ENCODE measurements around the gene ZNF236.
A peak's percentile ranks its signal among the peaks of the same experiment; 100 is the strongest.
"Not testable (repeated sequence)": the region's sequence is repeated elsewhere in the genome, so short reads cannot be mapped to it uniquely, and the experiment has no call there.

Gene ZNF236

DNA sequence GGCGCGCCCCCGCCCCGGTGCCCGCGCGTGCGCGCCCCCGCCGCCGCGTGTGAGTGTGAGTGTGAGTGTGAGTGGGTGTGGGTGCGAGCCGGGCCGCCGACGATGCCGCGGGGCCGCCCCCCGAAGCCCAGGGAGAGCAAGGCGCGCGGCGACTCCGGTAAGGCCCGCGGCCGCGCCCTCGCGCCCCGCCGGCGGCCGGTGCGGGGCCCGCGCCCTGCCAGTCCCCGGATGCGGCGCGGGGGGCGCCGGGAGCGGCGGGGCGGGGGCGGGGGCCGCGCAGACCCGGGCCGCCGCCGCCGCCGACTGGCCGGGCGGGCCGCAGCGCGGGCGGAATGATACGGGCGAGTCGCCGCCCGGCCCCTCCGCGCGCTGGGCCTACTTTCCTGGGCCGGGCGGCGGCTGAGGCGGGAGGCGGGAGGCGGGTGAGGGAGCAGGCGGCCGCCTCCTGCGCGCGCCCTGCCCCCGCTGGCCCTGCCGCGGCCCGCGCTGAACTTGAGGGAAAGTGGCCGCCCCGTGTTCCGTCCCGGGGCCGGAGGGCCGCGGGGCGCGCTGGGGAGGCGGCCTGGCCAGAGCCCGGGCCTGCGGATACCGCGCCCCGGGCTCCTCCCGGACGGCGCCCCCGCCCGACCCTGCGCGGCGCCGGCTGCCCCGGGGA is at the start of gene ZNF236:
TSS of gene ZNF236 (plus strand) at position 52 of the 655 bp plus-strand sequence. CDS start at position 103, 51 bp downstream.
- DNase-seq = peak; percentile 85

DNA sequence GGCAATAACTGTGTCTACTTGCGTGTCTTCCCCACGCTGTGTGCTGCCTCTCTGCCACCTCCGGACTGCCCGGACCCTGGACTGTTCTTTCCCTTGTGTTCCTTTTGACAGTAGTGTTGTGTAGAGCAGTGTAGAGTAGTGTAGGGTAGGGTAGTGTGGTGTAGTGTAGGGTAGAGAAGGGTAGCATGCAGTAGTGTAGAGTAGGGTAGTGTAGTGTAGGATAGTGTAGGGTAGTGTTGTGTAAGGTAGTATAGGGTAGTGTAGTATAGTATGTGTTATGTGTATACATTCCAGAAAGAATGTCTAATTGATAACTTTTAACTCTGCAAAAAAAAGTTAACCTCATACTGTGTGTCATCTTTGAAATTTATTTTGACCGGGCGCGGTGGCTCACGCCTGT is 49.7 kb upstream of the ZNF236 start:
- no peak for DNase-seq

DNA sequence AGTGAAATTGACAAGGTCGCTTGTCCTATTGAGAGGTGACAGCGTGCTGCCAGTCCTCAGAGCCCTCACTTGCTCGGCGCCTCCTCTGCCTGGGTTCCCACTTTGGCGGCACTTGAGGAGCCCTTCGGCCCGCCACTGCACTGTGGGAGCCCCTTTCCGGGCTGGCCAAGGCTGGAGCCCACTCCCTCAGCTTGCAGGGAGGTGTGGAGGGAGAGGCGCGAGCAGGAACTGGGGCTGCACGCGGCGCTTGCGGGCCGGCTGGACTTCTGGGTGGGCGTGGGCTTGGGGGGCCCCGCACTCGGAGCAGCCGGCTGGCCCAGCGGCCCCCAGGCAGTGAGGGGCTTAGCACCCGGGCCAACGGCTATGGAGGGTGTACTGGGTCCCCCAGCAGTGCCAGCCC is 45.3 kb upstream of the ZNF236 start:
- not testable (repeated sequence) for DNase-seq

DNA sequence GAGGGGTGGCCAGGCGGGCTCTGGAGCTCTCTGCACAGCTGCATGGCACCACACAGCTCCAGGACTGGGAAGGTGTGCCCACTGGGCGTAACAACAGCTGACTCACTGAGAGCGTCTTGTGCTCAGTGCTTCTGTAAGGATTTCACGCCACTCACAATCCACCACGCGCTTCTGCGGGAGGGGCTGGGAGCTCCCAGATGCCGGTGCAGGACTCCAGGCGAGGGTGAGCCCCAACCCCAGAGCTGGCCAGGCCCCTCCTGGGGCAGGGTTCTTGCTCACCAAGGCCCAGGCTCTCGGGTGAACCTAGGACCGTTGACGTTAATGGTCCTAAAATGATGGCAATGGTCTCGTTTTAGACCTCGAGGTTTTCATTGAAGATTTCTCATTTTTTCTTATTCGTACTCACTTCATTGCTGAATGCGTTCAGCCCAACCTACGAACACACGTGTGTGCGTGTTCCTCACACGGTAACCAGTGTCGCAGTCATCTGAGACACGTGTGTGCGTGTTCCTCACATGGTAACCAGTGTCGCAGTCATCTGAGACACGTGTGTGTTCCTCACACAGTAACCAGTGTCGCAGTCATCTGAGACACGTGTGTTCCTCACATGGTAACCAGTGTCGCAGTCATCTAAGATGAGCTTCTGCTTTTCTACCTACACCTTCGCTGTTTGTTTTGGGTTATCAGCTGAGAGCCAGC is 38.4 kb upstream of the ZNF236 start:
- no peak for DNase-seq

DNA sequence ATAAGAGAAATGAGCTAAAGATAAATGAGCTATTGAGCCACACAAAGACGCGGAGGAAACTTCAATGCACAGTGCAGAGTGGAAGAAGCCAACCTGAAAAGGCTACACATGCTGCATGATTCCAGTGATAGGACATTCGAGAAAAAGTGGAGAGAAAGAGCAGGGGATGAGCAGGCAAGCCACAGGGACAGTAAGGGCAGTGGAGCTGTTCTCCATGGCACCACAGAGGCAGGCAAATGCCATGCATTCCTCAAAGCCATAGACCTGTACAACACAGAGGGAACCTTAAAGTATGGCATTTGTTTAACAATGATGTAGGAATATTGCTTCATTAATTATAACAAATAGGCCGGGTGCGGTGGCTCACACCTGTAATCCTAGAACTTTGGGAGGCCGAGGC is 36.5 kb upstream of the ZNF236 start:
- no peak for DNase-seq

DNA sequence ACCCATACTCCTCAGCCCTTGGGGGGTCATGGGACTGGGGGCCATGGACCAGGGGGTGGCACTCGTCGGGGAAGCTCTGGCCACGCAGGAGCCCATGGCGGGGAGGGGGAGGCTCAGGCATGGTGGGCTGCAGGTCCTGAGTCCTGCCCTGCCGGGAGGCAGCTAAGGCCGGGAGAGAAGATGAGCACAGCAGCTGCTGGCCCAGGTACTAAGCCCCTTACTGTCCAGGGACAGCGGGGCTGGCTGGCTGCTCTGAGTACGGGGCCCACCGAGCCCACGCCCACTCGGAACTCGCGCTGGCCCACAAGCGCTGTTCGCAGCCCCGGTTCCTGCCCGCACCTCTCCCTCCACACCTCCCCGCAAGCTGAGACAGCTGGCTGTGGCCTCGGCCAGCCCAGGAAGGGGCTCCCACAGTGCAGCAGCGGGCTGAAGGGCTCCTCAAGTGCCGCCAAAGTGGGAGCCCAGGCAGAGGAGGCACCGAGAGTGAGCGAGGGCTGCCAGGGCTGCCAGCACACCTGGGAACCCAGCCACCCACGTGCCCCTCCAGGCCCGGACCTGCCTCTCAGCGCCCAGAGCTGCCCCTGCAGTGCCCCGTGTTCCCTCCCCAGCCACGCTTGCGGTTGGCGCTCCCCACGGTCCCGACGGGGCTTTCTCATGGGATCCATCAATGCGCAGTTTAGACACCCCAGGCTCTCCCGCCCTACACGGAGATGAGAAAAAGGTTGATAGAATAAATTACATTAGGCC is 33.6 kb upstream of the ZNF236 start:
- DNase-seq = no peak

DNA sequence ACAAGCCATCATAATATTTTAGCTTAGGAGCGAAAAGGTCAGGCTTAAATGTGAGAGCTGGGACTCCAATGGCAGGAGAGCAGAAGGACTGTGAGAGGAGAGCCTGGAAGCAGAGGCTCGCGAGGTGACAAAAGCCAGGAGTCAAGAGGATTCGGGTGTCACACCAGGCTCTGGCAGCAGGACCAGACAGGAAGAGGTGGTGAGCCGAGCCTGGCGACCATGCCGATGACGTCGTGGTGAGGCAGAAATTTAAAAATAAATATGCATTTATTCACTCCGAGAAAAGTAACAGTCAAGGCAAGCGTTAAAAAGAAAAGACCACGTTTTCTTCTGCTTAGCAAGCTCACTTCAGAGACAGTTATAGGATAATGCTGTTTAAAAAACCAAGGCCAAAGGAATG is 31.3 kb upstream of the ZNF236 start:
- no peak for DNase-seq

DNA sequence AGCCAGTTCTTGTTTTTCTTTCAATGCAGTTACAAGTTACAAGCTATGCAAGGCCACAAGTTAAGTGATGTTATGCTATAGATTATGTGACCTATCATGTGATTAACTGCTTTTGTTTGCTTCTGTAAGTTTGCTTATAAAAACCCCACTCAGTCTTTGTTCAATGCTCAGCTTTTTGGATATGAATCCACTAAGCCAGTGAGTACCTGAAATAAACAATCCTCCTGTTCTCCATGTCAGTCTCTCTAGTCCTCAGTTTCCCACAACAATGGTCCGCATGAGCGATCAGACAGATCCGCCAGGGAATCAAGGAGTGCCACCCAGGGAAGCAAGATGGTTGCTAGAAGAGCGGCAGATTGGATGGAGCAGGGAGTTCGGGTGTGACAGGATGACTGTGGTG is 30.7 kb upstream of the ZNF236 start:
- DNase-seq = no peak

DNA sequence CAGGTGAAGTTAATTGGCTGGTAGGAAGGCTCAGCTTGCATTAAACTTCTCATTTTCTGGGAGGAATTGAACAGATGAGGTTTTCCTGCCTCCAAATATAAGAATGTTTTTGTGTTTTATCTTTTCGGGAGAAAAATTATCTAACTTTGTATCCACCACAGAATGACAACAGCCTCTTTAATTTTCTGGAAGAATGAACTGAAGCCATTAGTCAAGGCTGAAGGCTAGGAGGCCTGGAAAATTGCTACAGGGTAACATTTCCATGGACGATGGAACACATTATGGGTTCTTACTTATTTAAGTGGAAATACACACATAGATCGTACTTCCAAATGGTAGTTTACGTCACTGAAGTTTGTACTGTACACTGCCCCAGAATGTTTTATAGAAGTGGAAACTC is 28.0 kb upstream of the ZNF236 start:
- DNase-seq = no peak

DNA sequence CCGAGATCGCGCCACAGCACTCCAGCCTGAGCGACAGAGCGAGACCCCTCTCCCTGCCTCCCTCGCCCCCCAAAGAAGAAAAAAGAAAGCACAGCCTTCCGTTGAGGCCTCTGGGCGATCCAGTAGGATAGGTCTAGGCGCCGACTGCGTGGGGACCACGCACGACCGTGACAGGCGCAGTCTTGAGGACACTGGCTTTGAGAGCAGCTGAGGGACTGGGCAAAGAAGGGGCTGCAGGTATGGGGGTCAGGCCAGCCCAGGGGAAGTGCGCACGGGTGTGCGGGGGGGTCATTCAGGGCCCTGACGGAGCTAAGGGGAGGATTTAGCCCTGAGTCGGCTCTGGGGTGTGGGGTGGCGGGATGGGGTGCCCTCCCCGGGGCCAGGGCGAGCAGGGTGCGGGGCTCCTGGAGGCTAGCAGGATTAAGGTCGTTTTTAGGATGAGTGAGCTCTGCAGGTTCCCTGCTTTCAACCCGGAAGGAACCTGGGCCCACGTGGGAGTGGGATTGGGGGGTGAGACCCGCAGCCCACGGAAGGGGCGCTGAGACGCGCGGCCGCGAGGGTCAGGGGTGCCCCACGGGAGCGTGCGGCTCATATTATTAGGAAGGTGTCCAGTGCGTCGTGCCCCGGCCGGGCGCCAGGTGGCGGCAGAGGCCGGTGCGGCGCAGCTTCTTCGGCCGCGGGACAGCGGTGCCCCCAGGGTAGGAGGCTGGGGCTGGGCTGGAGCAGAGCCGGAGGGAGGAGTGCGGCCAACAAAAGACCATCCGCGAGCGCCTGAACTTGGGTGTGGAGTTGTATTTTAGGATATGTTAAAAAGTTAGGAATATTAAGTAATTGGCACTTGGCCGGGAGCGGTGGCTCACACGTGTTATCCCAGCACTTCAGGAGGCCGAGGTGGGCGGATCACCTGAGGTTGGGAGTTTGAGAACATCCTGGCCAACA is 20.5 kb upstream of the ZNF236 start:
- DNase-seq = peak; percentile 58

DNA sequence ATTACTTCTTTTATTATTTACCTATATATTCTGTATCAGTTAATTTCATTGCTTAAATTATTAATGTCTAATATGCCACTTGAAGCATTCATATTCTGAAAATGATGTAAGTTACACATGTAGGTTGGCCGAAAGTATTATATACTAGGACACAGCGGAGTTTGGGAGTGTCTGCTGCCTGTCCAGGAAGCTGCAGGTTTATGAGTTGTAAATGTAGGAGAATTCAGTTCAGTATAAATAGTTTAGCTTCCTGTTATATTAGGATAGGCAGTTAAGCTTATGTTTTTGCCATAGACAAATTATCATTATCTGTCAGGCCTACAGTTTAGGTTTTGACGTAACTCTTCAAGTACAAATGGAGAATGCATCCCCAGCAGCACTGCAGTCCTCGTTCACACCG is 18.9 kb upstream of the ZNF236 start:
- no peak for DNase-seq

DNA sequence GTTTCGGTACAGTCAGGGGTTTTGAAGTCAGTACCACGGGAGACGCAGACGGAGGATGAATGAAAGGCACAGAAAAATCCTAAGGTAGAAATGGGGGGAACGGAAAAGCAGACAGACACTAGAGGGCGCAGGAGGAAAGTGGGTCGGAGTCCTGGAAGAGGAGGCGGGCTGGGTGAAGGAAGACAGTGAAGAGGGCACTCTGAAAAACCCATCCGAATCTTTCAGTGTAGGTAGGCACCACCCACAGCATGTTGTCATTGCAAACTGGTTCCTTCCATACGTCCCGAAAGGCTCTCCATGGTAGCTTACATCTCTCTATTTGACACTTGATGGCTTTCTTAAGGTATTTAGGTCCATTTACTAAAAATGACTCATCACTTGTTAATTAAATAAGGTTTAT is 18.5 kb upstream of the ZNF236 start:
- DNase-seq = peak; percentile 60

DNA sequence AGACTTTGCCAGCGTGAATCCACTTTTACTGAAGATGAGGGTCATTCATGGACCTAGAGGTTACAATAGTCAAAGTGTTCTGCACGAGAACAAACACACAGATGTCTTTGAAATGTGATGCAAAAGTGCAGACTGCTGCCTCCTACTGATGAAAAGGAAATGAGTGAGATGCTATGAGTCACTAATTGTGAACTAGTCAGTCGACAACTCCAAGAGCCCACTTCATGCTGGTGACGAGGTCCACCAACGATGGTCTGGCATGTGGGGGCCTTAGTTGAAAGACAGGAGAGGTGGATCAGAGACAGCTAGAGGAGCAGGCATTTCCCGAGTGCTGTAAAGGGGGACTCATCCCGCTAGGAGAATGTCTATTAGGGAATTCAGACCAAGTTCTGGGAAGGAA is 17.1 kb upstream of the ZNF236 start:
- no peak for DNase-seq

DNA sequence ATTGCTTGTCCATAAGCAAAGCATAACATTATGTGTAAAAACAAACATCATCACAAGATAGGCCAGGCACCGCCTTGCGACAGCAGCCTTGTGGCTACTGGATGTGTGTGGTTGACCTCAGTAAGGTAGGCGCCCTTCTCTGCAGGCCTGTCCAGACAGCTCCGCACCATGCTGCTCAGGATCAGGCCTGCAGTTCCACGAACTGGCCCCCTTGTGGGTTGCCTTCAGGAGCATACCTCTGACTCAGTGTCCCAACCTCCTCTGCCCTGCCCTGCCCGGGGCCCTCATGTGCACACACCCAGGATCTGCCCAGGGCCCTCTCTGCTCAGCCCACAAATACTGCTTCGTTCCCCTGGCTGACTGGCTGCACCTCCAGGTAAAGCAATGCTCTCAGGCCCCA is 16.1 kb upstream of the ZNF236 start:
- no peak for DNase-seq

DNA sequence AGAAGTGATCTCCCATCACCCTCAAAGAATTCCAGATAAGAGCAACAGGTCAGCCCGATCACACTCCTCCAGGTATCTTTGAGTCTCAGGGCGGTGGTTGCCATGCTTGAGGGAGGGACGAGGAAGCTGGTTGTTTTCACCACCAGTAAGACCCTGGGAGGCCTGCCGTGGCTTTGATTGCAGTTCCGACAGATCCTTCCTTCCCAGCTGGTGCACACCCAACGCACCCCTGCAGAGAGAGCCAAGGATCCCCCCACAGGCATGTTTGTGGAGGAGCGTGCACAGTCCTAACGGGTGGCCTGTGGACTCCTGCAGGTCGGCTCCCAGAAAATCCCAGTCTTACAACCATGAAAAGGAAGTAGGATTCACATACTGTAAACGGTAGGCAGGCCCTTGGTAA is 13.8 kb upstream of the ZNF236 start:
- DNase-seq = no peak

DNA sequence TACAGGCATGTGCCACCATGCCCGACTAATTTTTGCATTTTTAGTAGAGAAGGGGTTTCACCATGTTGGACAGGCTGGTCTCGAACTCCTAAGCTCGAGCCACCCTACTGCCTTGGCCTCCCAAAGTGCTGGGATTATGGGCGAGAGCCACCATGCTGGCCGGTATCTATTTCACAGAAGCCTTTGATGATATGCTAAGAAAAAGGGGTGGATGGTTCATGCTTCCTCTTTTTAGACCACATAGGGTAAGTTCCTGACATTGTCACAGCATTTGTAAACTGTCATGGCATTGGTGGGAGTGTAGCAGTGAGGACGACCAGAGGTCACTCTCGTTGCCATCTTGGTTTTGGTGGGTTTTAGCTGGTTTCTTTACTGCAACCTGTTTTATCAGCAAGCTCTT is 10.8 kb upstream of the ZNF236 start:
- not testable (repeated sequence) for DNase-seq

DNA sequence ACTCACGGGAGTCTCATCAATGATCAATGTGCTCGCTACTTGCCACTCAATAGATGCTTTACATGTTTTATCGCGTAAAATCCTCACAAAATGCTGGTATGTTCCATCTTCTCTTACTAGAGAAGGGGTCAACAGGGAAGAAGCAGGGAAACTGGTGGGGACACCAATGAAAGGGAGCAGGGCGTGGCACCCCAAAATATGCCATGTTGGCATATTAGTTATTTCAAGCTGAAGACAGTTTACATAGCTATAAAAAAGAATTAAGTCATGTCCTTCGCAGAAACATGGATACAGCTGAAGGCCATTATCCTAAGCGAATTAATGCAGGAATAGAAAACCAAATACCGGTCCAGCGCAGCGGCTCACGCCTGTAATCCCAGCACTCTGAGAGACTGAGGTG is 8.1 kb upstream of the ZNF236 start:
- no peak for DNase-seq

DNA sequence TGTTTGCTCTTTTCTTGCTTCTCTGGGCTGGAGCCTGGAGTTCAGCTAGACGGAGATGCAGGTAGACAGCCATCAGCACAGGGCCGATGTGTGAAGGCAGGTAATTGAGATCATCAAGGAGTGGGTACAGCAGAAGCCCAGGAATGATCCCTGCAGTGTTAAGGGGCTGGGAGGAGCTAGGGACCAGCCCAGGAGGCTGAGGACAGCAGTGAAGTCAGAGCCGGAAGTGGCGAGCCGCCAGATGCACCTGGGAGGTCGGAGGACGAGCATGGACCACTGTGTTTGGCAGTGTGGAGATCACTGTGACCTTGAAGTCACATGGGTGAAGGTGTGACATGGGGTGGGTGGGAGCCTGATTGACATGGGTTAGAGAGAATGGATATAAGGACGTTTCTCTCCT is 6.2 kb upstream of the ZNF236 start:
- no peak for DNase-seq

DNA sequence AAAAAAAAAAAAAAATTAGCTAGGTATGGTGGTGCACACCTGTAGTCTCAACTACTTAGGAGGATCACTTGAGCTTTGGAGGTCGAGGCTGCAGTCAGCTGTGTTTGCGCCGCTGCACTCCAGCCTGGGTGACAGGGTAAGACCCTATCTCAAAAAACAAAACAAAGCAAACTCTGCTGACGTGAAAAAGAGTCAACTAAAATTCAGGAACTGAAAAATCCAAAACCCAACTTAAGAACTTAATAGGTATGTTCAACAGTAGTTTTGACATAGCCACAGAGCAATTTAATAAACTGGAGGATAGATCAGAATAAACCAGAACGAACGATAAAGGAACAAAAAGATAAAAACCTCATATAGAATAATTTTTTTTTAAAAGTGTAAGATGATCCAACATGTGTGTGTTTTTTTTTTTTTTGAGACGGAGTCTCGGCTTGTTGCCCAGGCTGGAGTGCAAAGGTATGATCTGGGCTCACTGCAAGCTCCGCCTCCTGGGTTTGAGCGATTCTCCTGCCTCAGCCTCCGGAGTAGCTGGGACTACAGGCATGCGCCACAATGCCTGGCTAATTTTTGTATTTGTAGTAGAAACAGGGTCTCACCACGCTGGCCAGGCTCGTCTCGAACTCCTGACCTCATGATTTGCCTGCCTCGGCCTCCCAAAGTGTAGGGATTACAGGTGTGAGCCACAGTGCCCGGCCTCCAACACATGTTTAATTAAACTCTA is 4.3 kb upstream of the ZNF236 start:
- DNase-seq = no peak

DNA sequence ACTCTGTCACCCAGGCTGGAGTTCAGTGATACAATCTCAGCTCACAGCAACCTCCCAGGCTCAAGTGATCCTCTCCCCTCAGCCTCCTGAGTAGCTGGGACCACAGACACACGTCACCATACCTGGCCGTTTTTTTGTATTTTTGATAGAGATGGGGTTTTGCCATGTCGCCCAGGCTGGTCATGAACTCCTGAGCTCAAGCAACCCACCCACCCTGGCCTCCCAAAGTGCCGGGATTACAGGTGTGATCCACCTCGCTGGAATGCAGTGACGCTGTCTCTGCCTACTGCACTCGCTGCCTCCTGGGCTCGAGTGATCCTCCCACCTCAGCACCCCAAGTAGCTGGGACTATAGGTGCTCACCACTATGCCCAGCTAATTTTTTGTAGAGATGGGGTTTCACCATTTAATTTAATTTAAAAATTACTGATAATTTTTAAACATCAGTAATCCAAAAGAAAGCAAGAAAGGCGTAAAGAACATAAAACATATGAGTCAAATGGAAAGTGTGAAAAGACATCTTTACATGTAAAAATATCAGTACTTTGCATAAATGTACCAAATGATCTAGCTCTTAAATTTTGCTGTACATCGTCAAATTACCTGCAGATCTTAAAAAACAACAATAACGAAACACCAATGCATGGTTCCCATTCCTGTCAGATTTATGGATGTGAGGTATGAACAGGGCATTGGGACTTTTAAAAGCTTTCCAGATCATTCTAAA is 2.8 kb upstream of the ZNF236 start:
- no peak for DNase-seq

DNA sequence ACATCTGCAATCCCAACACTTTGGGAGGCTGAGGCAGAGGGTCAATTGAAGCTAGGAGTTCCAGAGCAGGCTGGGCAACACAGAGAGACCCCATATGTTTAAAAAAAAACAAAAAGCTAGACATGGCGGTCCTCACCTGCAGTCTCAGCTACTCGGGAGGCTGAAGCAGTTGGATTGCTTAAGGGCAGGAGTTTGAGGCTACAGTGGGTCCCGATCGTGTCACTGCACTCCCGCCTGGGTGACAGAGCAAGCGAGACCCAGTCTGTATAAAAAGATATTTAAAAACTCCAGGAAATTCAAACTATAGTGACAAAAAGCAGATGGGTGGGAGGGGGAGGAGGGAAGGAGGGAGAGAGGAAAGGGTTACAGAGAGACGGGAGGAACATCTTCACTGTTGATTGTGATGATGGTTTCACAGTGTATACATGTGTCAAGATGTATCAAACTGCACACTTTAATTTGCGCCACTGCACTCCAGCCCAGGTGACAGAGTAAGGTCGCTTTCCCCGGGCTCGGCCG is 942 bp upstream of the ZNF236 start:
- no peak for DNase-seq

Measured in femur (tissue), 1 donor.